Measurements from ENCODE around the gene AASDH.

AASDH gene

DNA sequence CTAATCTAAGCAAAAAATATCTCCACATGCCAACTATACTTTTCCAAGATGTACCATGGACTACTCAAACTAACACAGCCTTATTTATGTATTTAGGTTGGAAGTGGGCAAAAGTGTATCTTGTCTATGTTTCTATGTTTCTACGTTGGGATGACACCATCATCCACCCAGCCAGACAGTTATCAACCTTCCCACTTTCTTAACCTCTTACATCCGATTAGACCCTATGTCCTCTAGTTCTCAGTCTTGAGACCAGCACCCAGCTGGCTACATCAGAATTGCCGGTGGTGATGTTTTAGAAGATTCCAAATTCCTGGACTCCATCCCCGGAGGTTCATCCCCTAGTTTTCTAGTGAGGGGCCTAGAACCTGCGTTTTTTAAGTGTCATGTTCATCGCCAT is 1.0 kb upstream of the AASDH start:
- peak overlapping the region; percentile 68 for H3K4me3 ChIP-seq (ENCODE audit: insufficient read depth, low read length, poor library complexity, severe bottlenecking)
- H3K4me2 ChIP-seq (ENCODE audit: low read depth, low read length, poor library complexity, severe bottlenecking): peak overlapping the region; percentile 79
- H3K27ac ChIP-seq (ENCODE audit: low read depth, low read length): peak overlapping the region; percentile 83; the same call in 1 of the 2 replicates
- no peak overlapping the region for H2AFZ ChIP-seq (ENCODE audit: low read depth, low read length, severe bottlenecking)
- TF ChIP-seq, protein P1, sequence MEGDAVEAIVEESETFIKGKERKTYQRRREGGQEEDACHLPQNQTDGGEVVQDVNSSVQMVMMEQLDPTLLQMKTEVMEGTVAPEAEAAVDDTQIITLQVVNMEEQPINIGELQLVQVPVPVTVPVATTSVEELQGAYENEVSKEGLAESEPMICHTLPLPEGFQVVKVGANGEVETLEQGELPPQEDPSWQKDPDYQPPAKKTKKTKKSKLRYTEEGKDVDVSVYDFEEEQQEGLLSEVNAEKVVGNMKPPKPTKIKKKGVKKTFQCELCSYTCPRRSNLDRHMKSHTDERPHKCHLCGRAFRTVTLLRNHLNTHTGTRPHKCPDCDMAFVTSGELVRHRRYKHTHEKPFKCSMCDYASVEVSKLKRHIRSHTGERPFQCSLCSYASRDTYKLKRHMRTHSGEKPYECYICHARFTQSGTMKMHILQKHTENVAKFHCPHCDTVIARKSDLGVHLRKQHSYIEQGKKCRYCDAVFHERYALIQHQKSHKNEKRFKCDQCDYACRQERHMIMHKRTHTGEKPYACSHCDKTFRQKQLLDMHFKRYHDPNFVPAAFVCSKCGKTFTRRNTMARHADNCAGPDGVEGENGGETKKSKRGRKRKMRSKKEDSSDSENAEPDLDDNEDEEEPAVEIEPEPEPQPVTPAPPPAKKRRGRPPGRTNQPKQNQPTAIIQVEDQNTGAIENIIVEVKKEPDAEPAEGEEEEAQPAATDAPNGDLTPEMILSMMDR (IDR thresholded peaks at IDR 0.05; ENCODE audit: insufficient read depth, low read length, poor library complexity, severe bottlenecking): no peak
- no peak for TF ChIP-seq EZH2phosphoT487 (conservative IDR thresholded peaks at IDR 0.05; ENCODE audit: low read length)
- no peaks in the 10 kb centered on the region for H3K9me2 ChIP-seq (replicated peaks; ENCODE audit: insufficient read depth, low read length)
- H4K20me1 ChIP-seq (ENCODE audit: low read depth, low read length): no peaks in the 10 kb centered on the region
- H3F3A ChIP-seq (ENCODE audit: insufficient read depth): peaks cover 11% of the 10 kb centered on the region
- no peaks in the 10 kb centered on the region for H3K36me3 ChIP-seq (ENCODE audit: low read length)
- no peaks in the 10 kb centered on the region for H3K27me3 ChIP-seq (ENCODE audit: low read length)
- no peaks in the 10 kb centered on the region for H3K9me3 ChIP-seq (ENCODE audit: insufficient read depth, low read length)
- peak overlapping the region; percentile 67 for H3K9ac ChIP-seq (ENCODE audit: low read length)
- peaks cover 5% of the 10 kb centered on the region; the same call in 1 of the 2 replicates for H3K79me2 ChIP-seq (ENCODE audit: insufficient read depth, low read length)

DNA sequence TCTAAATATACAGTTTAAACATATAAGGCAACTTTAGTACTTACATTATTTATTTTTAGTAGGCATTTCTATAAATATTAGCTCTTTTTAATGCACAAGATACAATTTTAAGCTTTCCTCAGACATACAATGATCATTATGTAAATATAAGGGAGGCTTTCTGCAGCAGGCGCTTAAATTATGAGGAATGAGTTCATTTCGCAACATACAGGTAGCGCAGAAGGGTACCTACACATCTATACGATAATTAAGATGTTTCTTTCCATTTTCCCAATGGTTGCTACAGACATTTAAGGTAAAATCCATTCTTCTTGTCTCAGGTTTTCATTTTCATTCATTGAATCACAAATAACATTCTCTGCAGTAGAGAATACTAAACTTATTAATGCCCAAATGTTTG is 1.2 kb downstream of the AASDH start:
- Histone ChIP-seq H3K9ac (ENCODE audit: low read length) (peak overlapping the region; percentile 67; the same call in 1 of the 2 replicates), H3K27me3 (ENCODE audit: low read length) (no peaks in the 10 kb centered on the region), H3K79me2 (ENCODE audit: insufficient read depth, low read length) (peaks cover 5% of the 10 kb centered on the region; the same call in 1 of the 2 replicates), H3K36me3 (ENCODE audit: low read length) (no peaks in the 10 kb centered on the region), H3F3A (ENCODE audit: insufficient read depth) (peaks cover 7% of the 10 kb centered on the region), H2AFZ (ENCODE audit: low read depth, low read length, severe bottlenecking) (no peak overlapping the region), H3K9me2 (replicated peaks; ENCODE audit: insufficient read depth, low read length) (no peaks in the 10 kb centered on the region), H3K4me2 (ENCODE audit: low read depth, low read length, poor library complexity, severe bottlenecking) (peak overlapping the region; percentile 61), H3K27ac (ENCODE audit: low read depth, low read length) (no peak overlapping the region), H3K4me3 (ENCODE audit: insufficient read depth, low read length, poor library complexity, severe bottlenecking) (peak overlapping the region; percentile 46), H3K9me3 (ENCODE audit: insufficient read depth, low read length) (no peaks in the 10 kb centered on the region), H4K20me1 (ENCODE audit: low read depth, low read length) (no peaks in the 10 kb centered on the region)
- TF ChIP-seq, protein P1 (IDR thresholded peaks at IDR 0.05; ENCODE audit: insufficient read depth, low read length, poor library complexity, severe bottlenecking): no peak
- no peak for TF ChIP-seq EZH2phosphoT487 (conservative IDR thresholded peaks at IDR 0.05; ENCODE audit: low read length)

DNA sequence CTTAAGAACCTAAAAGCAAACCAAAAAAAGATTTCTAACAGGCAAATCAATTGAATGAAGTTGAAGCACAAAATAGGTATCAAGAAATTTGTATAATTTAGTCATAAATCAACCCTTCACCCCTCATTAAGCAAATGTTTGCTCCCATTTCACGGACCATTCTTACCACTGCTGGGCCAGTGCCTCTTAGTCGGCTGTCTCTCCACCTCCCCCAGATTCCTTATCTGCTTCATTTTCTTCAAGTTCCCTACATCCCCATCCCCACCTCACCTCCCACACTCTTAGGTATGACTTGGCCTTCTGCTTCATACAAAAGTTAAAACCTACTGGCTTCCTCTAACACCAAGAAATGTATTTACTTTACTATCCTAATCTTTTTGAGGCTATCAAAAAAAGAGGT is 11.8 kb downstream of the AASDH start:
- no peak overlapping the region for H3K9ac ChIP-seq (ENCODE audit: low read length)
- no peak overlapping the region for H3K4me2 ChIP-seq (ENCODE audit: low read depth, low read length, poor library complexity, severe bottlenecking)
- no peaks in the 10 kb centered on the region for H3K36me3 ChIP-seq (ENCODE audit: low read length)
- no peaks in the 10 kb centered on the region for H3K79me2 ChIP-seq (ENCODE audit: insufficient read depth, low read length)
- no peaks in the 10 kb centered on the region for H3K27me3 ChIP-seq (ENCODE audit: low read length)
- no peak overlapping the region for H3K27ac ChIP-seq (ENCODE audit: low read depth, low read length)
- H3K4me3 ChIP-seq (ENCODE audit: insufficient read depth, low read length, poor library complexity, severe bottlenecking): no peak overlapping the region
- no peaks in the 10 kb centered on the region for H3F3A ChIP-seq (ENCODE audit: insufficient read depth)
- no peaks in the 10 kb centered on the region for H3K9me3 ChIP-seq (ENCODE audit: insufficient read depth, low read length)
- no peak overlapping the region for H2AFZ ChIP-seq (ENCODE audit: low read depth, low read length, severe bottlenecking)
- H3K9me2 ChIP-seq (replicated peaks; ENCODE audit: insufficient read depth, low read length): no peaks in the 10 kb centered on the region
- no peak for TF ChIP-seq EZH2phosphoT487 (conservative IDR thresholded peaks at IDR 0.05; ENCODE audit: low read length)
- TF ChIP-seq, protein P1 (IDR thresholded peaks at IDR 0.05; ENCODE audit: insufficient read depth, low read length, poor library complexity, severe bottlenecking): no peak
- H4K20me1 ChIP-seq (ENCODE audit: low read depth, low read length): no peaks in the 10 kb centered on the region
